Chondrocyte (in vitro differentiated cells): ENCODE measurements around the gene TLE4. TPM values are rescaled to one million over a fixed set of nuclear protein-coding genes. Genes with fewer than 3 reads are reported as not detected.

Source experiments
- DNase-seq: peaks from one replicate; pipeline ENCODE4 v3.0.0; 2021; ENCODE audit warnings: mixed read lengths, low spot score
- H3K27ac Mint-ChIP-seq: one replicate; pipeline ENCODE4 v1.8.0; 2021; ENCODE audit warnings: mild to moderate bottlenecking, moderate library complexity, mixed read lengths; ENCODE audit not compliant: unreplicated experiment
- H3K27me3 Mint-ChIP-seq: 2 replicates; pipeline ENCODE4 v1.8.0; 2021; ENCODE audit warnings: low read depth, mixed read lengths
- H3K36me3 Mint-ChIP-seq: 2 replicates; pipeline ENCODE4 v1.8.0; 2021; ENCODE audit warnings: low read depth, mixed read lengths
- H3K4me1 Mint-ChIP-seq: 2 replicates; pipeline ENCODE4 v1.8.0; 2021; ENCODE audit warnings: low read depth, mild to moderate bottlenecking, mixed read lengths
- H3K4me3 Mint-ChIP-seq: one replicate; pipeline ENCODE4 v1.8.0; 2021; ENCODE audit warnings: mild to moderate bottlenecking, moderate library complexity, mixed read lengths; ENCODE audit not compliant: unreplicated experiment
- H3K9me3 Mint-ChIP-seq: 2 replicates; pipeline ENCODE4 v1.8.0; 2021; ENCODE audit warnings: low read depth, mixed read lengths
- total RNA-seq: library from RNA; stranded (reverse); gene quantifications from 3 replicates; pipeline ENCODE4 v1.2.1, GENCODE V29; 2021
- TF ChIP-seq, protein P1 (sequence below): fragments of 200-600 bp; sonication (generic); IDR thresholded peaks from 2 replicates; pipeline ENCODE4 v1.5.0; 2021; ENCODE audit warnings: antibody characterized with exemption, mild to moderate bottlenecking, moderate library complexity

Gene TLE4
- total RNA-seq, 1 donor from 2014 or later = 66.0 TPM

GRCh38 chr9:79769476-79770275 is 197.9 kb downstream of the TLE4 start:
- Mint-ChIP-seq H3K27ac (no peak overlapping the region), H3K27me3 (peaks cover 5% of the 10 kb centered on the region), H3K4me3 (no peak overlapping the region), H3K4me1 (peaks cover 18% of the 10 kb centered on the region), H3K9me3 (no peaks in the 10 kb centered on the region), H3K36me3 (no peaks in the 10 kb centered on the region)
- TF ChIP-seq, protein P1, sequence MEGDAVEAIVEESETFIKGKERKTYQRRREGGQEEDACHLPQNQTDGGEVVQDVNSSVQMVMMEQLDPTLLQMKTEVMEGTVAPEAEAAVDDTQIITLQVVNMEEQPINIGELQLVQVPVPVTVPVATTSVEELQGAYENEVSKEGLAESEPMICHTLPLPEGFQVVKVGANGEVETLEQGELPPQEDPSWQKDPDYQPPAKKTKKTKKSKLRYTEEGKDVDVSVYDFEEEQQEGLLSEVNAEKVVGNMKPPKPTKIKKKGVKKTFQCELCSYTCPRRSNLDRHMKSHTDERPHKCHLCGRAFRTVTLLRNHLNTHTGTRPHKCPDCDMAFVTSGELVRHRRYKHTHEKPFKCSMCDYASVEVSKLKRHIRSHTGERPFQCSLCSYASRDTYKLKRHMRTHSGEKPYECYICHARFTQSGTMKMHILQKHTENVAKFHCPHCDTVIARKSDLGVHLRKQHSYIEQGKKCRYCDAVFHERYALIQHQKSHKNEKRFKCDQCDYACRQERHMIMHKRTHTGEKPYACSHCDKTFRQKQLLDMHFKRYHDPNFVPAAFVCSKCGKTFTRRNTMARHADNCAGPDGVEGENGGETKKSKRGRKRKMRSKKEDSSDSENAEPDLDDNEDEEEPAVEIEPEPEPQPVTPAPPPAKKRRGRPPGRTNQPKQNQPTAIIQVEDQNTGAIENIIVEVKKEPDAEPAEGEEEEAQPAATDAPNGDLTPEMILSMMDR = no peak
- no peak for DNase-seq

DNA sequence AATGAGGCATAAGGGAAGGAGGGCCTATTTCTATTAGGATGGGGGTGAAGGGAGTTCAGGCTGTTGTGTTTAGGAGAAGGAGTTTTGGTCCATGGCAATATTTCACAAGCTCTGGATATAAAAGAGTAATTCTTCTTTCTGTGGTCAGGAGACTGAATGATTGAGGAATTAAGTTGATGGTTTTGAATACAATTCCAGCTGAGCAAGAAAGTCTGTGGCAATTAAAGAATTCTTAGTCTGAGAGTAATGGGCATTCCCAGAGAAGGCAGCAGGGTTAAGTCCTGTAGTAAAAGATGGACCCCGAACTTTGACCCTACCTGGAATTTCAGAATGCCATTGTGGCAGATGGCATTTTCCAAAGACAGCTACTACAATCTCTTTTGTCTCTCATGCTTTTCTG is 202.6 kb downstream of the TLE4 start:
- H3K27ac Mint-ChIP-seq = no peak overlapping the region
- peaks cover 10% of the 10 kb centered on the region for H3K4me1 Mint-ChIP-seq
- TF ChIP-seq, protein P1 = no peak
- no peak overlapping the region for H3K4me3 Mint-ChIP-seq
- H3K27me3 Mint-ChIP-seq = peaks cover 1% of the 10 kb centered on the region
- no peak for DNase-seq
- H3K9me3 Mint-ChIP-seq = no peaks in the 10 kb centered on the region
- no peaks in the 10 kb centered on the region for H3K36me3 Mint-ChIP-seq
